ENCODE measurements around the gene PRDM2.

The PRDM2 gene

GRCh38 chr1:13763991-13764390 lies 64.0 kb downstream of the PRDM2 start:
- DNase-seq (ENCODE audit: low read depth), result no peak

GRCh38 chr1:13764588-13765332 lies 64.8 kb downstream of the PRDM2 start:
- no peak for DNase-seq (ENCODE audit: low read depth)

- peak; percentile 76 for DNase-seq (ENCODE audit: low read depth)
Observed at GRCh38 chr1:13766592-13767564, 66.9 kb downstream of the PRDM2 start.

GRCh38 chr1:13769212-13769611 lies 69.2 kb downstream of the PRDM2 start:
- DNase-seq (ENCODE audit: low read depth), result no peak

GRCh38 chr1:13769830-13770229 lies 69.8 kb downstream of the PRDM2 start:
- DNase-seq (ENCODE audit: low read depth), result no peak

- DNase-seq (ENCODE audit: low read depth), result no peak
Observed at GRCh38 chr1:13770743-13771142, 70.8 kb downstream of the PRDM2 start.

- DNase-seq (ENCODE audit: low read depth), result no peak
Observed at GRCh38 chr1:13771745-13772144, 71.8 kb downstream of the PRDM2 start.

GRCh38 chr1:13772271-13772670 lies 72.3 kb downstream of the PRDM2 start:
- DNase-seq (ENCODE audit: low read depth), result no peak

GRCh38 chr1:13774121-13774520 lies 74.1 kb downstream of the PRDM2 start:
- no peak for DNase-seq (ENCODE audit: low read depth)

- no peak for DNase-seq (ENCODE audit: low read depth)
Observed at GRCh38 chr1:13775459-13775858, 75.5 kb downstream of the PRDM2 start.

GRCh38 chr1:13775916-13776315 lies 75.9 kb downstream of the PRDM2 start:
- DNase-seq (ENCODE audit: low read depth), result no peak

- DNase-seq (ENCODE audit: low read depth), result no peak
Observed at GRCh38 chr1:13778431-13778830, 78.4 kb downstream of the PRDM2 start.

- DNase-seq (ENCODE audit: low read depth), result peak; percentile 10
Observed at GRCh38 chr1:13779930-13780329, 79.9 kb downstream of the PRDM2 start.

GRCh38 chr1:13780780-13781179 lies 80.8 kb downstream of the PRDM2 start:
- DNase-seq (ENCODE audit: low read depth), result no peak

GRCh38 chr1:13781228-13781627 lies 81.2 kb downstream of the PRDM2 start:
- no peak for DNase-seq (ENCODE audit: low read depth)

- DNase-seq (ENCODE audit: low read depth), result peak; percentile 48
Observed at GRCh38 chr1:13781907-13782633, 82.1 kb downstream of the PRDM2 start.

- no peak for DNase-seq (ENCODE audit: low read depth)
Observed at GRCh38 chr1:13782634-13783360, 82.8 kb downstream of the PRDM2 start.

GRCh38 chr1:13783551-13783950 lies 83.6 kb downstream of the PRDM2 start:
- DNase-seq (ENCODE audit: low read depth), result no peak

GRCh38 chr1:13784971-13785370 lies 85.0 kb downstream of the PRDM2 start:
- DNase-seq (ENCODE audit: low read depth), result no peak

GRCh38 chr1:13786541-13786940 lies 86.6 kb downstream of the PRDM2 start:
- DNase-seq (ENCODE audit: low read depth), result no peak

- DNase-seq (ENCODE audit: low read depth), result no peak
Observed at GRCh38 chr1:13788795-13789194, 88.8 kb downstream of the PRDM2 start.
